ENCODE measurements around the gene ACSL5.

ACSL5 gene

GRCh38 chr10:112373912-112374338, at the start of gene ACSL5:
TSS of gene ACSL5 (plus strand) at chr10:112374116. CDS start at chr10:112394947, 20,831 bp downstream.
- Mint-ChIP-seq H3K27me3 (no peaks in the 10 kb centered on the region), H3K9me3 (peaks cover 2% of the 10 kb centered on the region), H3K4me3 (peak within 1 kb of the TSS; percentile 100), H3K27ac (peak within 1 kb of the TSS; percentile 99), H3K4me1 (peaks cover 44% of the 10 kb centered on the region), H3K36me3 (peaks cover 20% of the 10 kb centered on the region)
- CTCF ChIA-PET: interaction anchor here (1.2 to 2.6 kb wide), 2 partner anchors 13 to 61 kb away, joined by 3 to 16 read pairs; no protein-coding TSS in a partner anchor
- no peak for DNase-seq

GRCh38 chr10:112327678-112328077, 46.2 kb upstream of the ACSL5 start:
- Mint-ChIP-seq H3K36me3 (no peaks in the 10 kb centered on the region), H3K4me3 (no peak overlapping the region), H3K27ac (no peak overlapping the region), H3K9me3 (no peaks in the 10 kb centered on the region), H3K27me3 (peaks cover 9% of the 10 kb centered on the region), H3K4me1 (no peaks in the 10 kb centered on the region)
- no peak for DNase-seq
- CTCF ChIA-PET: no interaction called here

- DNase-seq: no peak
- Mint-ChIP-seq H3K4me3 (no peak overlapping the region), H3K9me3 (no peaks in the 10 kb centered on the region), H3K36me3 (no peaks in the 10 kb centered on the region), H3K4me1 (no peaks in the 10 kb centered on the region), H3K27me3 (peaks cover 9% of the 10 kb centered on the region), H3K27ac (no peak overlapping the region)
- CTCF ChIA-PET: interaction anchor here (1.3 to 2.5 kb wide), 2 partner anchors 15 to 23 kb away, joined by 6 read pairs; no protein-coding TSS in a partner anchor
These were observed 43.8 kb upstream of the ACSL5 start for GRCh38 chr10:112330162-112330561.

GRCh38 chr10:112330607-112331160, 43.2 kb upstream of the ACSL5 start:
- Mint-ChIP-seq H3K27me3 (peaks cover 9% of the 10 kb centered on the region), H3K4me1 (no peaks in the 10 kb centered on the region), H3K27ac (no peak overlapping the region), H3K36me3 (no peaks in the 10 kb centered on the region), H3K9me3 (no peaks in the 10 kb centered on the region), H3K4me3 (no peak overlapping the region)
- CTCF ChIA-PET: interaction anchor here (2.5 kb wide), 1 partner anchor 23 kb away, joined by 6 read pairs; no protein-coding TSS in a partner anchor
- no peak for DNase-seq

GRCh38 chr10:112332022-112332421, 41.9 kb upstream of the ACSL5 start:
- no peak for DNase-seq
- Mint-ChIP-seq H3K4me3 (no peak overlapping the region), H3K27me3 (peaks cover 11% of the 10 kb centered on the region), H3K36me3 (no peaks in the 10 kb centered on the region), H3K4me1 (no peaks in the 10 kb centered on the region), H3K27ac (no peak overlapping the region), H3K9me3 (no peaks in the 10 kb centered on the region)
- CTCF ChIA-PET: no interaction called here

GRCh38 chr10:112332509-112333228, 41.2 kb upstream of the ACSL5 start:
- no peak overlapping the region for H3K4me3 Mint-ChIP-seq
- CTCF ChIA-PET: interaction anchor here (1.2 kb wide), 1 partner anchor 20 kb away, joined by 3 read pairs; no protein-coding TSS in a partner anchor
- H3K4me1 Mint-ChIP-seq: no peaks in the 10 kb centered on the region
- no peaks in the 10 kb centered on the region for H3K9me3 Mint-ChIP-seq
- H3K27ac Mint-ChIP-seq: no peak overlapping the region
- peaks cover 8% of the 10 kb centered on the region for H3K27me3 Mint-ChIP-seq
- H3K36me3 Mint-ChIP-seq: no peaks in the 10 kb centered on the region
- DNase-seq: no peak

- Mint-ChIP-seq H3K9me3 (no peaks in the 10 kb centered on the region), H3K27me3 (peaks cover 8% of the 10 kb centered on the region), H3K4me1 (no peaks in the 10 kb centered on the region), H3K27ac (no peak overlapping the region), H3K36me3 (no peaks in the 10 kb centered on the region), H3K4me3 (no peak overlapping the region)
- no peak for DNase-seq
- CTCF ChIA-PET: interaction anchor here (1.2 kb wide), 1 partner anchor 20 kb away, joined by 3 read pairs; no protein-coding TSS in a partner anchor
These were observed 40.5 kb upstream of the ACSL5 start for GRCh38 chr10:112333452-112333851.

- DNase-seq: no peak
- CTCF ChIA-PET: no interaction called here
- Mint-ChIP-seq H3K4me3 (no peak overlapping the region), H3K4me1 (no peaks in the 10 kb centered on the region), H3K27ac (no peak overlapping the region), H3K27me3 (peaks cover 8% of the 10 kb centered on the region), H3K36me3 (no peaks in the 10 kb centered on the region), H3K9me3 (no peaks in the 10 kb centered on the region)
These were observed 38.6 kb upstream of the ACSL5 start for GRCh38 chr10:112335111-112335867.

- no peaks in the 10 kb centered on the region for H3K36me3 Mint-ChIP-seq
- no peaks in the 10 kb centered on the region for H3K4me1 Mint-ChIP-seq
- H3K9me3 Mint-ChIP-seq: no peaks in the 10 kb centered on the region
- H3K4me3 Mint-ChIP-seq: no peak overlapping the region
- peaks cover 8% of the 10 kb centered on the region for H3K27me3 Mint-ChIP-seq
- CTCF ChIA-PET: no interaction called here
- no peak overlapping the region for H3K27ac Mint-ChIP-seq
- no peak for DNase-seq
These were observed 38.0 kb upstream of the ACSL5 start for GRCh38 chr10:112335868-112336265.

- peaks cover 8% of the 10 kb centered on the region for H3K27me3 Mint-ChIP-seq
- CTCF ChIA-PET: no interaction called here
These were observed 37.2 kb upstream of the ACSL5 start for GRCh38 chr10:112336556-112337201.

GRCh38 chr10:112338957-112339356, 35.0 kb upstream of the ACSL5 start:
- no peak overlapping the region for H3K27ac Mint-ChIP-seq
- peaks cover 5% of the 10 kb centered on the region for H3K27me3 Mint-ChIP-seq
- no peaks in the 10 kb centered on the region for H3K9me3 Mint-ChIP-seq
- H3K36me3 Mint-ChIP-seq: no peaks in the 10 kb centered on the region
- CTCF ChIA-PET: no interaction called here
- no peak overlapping the region for H3K4me3 Mint-ChIP-seq
- DNase-seq: no peak
- H3K4me1 Mint-ChIP-seq: no peaks in the 10 kb centered on the region

More at GRCh38 chr10:112336556-112337201, 37.2 kb upstream of the ACSL5 start:
- Mint-ChIP-seq H3K4me1 (no peaks in the 10 kb centered on the region), H3K4me3 (no peak overlapping the region), H3K36me3 (no peaks in the 10 kb centered on the region), H3K9me3 (no peaks in the 10 kb centered on the region), H3K27ac (no peak overlapping the region)
- DNase-seq: no peak

- Mint-ChIP-seq H3K4me1 (no peaks in the 10 kb centered on the region), H3K9me3 (no peaks in the 10 kb centered on the region), H3K27ac (no peak overlapping the region), H3K36me3 (no peaks in the 10 kb centered on the region), H3K27me3 (peaks cover 5% of the 10 kb centered on the region), H3K4me3 (no peak overlapping the region)
- DNase-seq: no peak
- CTCF ChIA-PET: interaction anchor here (0.5 kb wide), 1 partner anchor 165 kb away, joined by 3 read pairs; no protein-coding TSS in a partner anchor
These were observed 33.3 kb upstream of the ACSL5 start for GRCh38 chr10:112340601-112341000.

GRCh38 chr10:112343056-112343806, 30.7 kb upstream of the ACSL5 start:
- DNase-seq: no peak
- Mint-ChIP-seq H3K4me3 (no peak overlapping the region), H3K27ac (no peak overlapping the region), H3K36me3 (no peaks in the 10 kb centered on the region), H3K4me1 (no peaks in the 10 kb centered on the region), H3K27me3 (no peaks in the 10 kb centered on the region), H3K9me3 (no peaks in the 10 kb centered on the region)
- CTCF ChIA-PET: no interaction called here
